Dedifferentiated amniotic fluid mesenchymal stem cell (primary cell): ENCODE results near the gene MRAS.
"Not testable (repeated sequence)": the region's sequence is repeated elsewhere in the genome, so short reads cannot be mapped to it uniquely, and the experiment has no call there.

Experiments used
- DNase-seq: peaks from one replicate; pipeline ENCODE4 v3.0.0-alpha.2; 2016; ENCODE audit errors: extremely low spot score

Gene MRAS

GRCh38 chr3:138418601-138419206 is 70.3 kb downstream of the MRAS start:
- DNase-seq: no peak

DNA sequence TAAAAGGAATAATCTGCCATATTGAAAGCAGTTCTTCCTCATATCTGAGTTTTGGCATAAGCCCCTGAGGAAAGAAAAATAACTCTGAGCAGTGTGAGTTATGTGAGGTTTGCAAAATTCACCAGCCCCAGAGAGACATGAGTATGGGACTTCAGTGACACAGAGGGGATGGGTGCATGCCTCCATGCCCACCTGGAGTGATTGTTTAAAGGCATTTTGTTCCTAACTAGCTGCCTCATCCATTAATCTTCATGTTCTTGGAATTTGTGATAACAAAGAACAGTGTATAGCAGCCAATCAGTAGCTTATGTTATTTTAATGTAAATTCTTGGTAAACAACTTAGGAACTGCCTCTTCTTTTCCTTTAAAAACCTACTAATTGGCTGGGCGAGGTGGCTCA is 74.9 kb downstream of the MRAS start:
- no peak for DNase-seq

DNA sequence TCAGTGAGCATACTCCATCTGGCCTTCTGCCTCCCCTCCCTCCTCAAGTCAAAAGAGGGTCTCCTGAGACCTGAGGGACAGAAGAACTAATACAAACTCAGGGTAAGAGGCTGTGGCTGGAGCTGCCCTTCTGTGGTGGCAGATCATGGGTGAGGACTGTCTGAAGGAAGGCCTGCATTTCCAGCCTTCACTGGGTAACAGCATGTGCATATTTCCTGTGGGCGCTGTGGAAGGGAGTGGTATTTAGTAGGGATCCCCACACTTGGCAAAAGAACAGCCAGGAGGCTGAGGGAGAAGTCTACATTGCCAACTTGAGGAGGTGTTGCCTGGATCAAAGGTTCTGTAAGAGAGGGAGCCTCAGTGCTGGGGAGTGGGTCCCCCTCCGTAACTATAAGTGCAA is 75.9 kb downstream of the MRAS start:
- DNase-seq: no peak

- DNase-seq: peak; percentile 49
These were observed 77.8 kb downstream of the MRAS start for GRCh38 chr3:138426211-138426610.

- DNase-seq: not testable (repeated sequence)
These were observed 78.4 kb downstream of the MRAS start for GRCh38 chr3:138426754-138427153.

- no peak for DNase-seq
These were observed 81.3 kb downstream of the MRAS start for GRCh38 chr3:138429665-138430064.

GRCh38 chr3:138432576-138433240 is 84.3 kb downstream of the MRAS start:
- DNase-seq: no peak

DNA sequence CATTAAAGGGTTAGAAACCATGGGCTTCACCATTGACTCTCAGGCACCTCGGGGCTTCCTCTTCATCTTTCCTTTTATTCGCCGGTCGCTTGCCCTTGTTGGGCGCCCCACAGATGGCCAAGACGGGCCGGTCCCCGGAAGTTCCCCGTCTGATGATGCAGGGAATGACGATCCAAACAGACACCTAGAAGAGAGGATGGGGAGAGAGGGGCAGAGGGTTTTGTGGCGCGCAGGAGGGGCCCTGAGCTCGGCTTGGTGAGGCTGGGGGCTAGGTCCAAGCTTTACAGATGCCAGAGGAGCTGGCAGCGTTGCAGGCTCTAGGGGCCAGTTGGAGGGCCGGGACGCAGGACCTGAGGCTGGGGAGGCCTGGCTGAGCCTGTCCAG is 85.5 kb downstream of the MRAS start:
- no peak for DNase-seq

GRCh38 chr3:138434276-138434874 is 86.0 kb downstream of the MRAS start, which contains the start of gene ESYT3:
TSS of gene ESYT3 (plus strand) at chr3:138434616. CDS start at chr3:138434799, 183 bp downstream.
- DNase-seq: no peak

DNA sequence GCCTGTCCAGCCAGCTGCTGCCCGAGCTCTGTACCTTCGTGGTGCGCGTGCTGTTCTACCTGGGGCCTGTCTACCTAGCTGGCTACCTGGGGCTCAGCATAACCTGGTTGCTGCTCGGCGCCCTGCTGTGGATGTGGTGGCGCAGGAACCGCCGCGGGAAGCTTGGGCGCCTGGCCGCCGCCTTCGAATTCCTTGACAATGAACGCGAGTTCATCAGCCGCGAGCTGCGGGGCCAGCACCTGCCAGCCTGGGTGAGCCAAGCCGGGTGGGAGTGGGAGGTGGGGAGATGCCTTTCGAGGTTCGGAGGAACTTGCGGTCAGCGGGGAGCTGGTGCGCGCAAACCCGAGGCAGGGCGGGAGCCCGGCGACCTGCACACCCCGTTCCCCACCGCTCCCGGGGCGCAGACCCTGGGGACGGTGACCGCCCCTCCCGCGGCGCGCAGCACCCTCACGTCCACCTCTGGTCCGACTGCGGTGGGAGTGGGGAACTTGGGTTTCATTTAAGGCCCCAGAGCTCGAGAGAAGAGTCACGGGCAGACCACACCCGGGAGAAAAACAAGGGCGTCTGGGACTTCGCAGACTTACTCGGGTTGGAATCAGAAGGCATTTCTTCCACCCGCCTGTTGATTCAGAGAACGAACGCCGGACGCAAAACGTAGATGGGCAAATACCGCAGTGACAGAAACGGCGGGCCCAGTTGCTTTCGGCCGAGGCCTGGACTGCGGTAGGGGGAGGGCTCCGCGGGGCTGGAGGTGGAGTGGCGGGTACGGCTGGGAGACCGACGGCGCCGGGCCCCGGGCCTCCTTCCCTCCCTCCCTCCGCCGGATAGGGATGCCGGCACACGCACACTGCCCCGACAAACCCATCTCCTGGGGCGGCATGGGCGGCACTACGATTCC is 86.7 kb downstream of the MRAS start:
- DNase-seq: no peak

GRCh38 chr3:138435840-138436239 is 87.5 kb downstream of the MRAS start:
- no peak for DNase-seq

GRCh38 chr3:138437281-138437680 is 88.9 kb downstream of the MRAS start:
- no peak for DNase-seq

GRCh38 chr3:138438896-138439295 is 90.5 kb downstream of the MRAS start:
- no peak for DNase-seq

GRCh38 chr3:138439646-138440045 is 91.3 kb downstream of the MRAS start:
- DNase-seq: no peak

DNA sequence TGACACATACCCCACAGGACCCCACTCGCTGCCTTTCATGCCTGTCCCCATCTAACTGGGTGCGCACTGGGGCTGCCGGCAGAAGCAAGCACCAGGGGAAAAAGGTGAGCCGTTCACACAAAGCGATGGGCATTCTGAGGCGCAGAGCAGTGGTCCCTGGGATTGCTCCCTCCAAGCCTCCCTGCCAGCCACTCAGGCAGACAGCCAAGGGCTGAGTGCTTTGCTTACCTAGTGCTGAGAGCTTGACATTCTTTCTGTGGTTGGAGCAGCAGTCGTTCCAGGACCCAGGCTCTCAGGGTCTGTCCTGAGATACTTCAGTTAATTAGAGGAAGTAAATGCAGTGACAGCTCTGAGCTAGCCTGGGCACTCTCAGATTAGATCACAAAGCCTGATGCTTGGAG is 91.7 kb downstream of the MRAS start:
- no peak for DNase-seq

DNA sequence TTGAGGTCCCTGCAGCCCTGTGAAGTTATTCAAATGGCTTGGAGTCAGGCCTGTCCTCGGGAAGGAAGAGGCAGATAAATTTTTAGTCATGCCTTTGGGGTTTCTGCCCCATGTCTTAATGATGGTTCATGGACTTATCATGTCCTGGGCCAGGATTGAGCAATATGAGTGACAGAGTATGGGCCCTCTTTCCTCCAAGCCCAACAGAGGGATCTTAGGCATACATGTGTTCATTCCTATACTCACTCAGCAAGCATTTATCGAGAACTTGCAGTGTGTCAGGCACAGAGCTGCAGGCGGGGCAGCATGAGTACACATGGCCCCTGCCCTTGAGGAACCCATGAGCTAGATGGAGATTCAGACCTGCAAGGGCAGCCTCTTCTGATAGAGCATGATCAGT is 92.2 kb downstream of the MRAS start:
- no peak for DNase-seq

GRCh38 chr3:138441256-138441655 is 92.9 kb downstream of the MRAS start:
- no peak for DNase-seq

GRCh38 chr3:138441742-138442141 is 93.4 kb downstream of the MRAS start:
- DNase-seq: no peak

DNA sequence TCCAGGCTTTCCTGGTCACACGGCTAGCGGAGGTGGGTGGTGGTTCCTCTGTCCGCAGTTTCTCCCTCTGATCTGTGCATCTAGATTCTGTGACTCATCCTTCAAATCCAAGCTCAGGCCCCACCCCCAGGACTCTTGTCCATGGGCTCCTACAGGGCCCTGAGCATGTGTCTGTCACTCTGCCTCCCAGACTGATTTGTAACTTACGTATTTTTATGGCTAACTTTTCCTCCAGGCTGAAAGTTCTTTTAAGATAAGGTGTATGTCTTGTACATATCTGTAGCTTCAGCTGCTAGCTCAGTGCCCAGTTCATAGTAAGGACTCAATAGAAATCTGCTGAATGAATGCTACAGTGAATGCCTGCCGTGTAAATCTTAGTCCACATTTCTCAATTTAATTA is 94.1 kb downstream of the MRAS start:
- DNase-seq: no peak

DNA sequence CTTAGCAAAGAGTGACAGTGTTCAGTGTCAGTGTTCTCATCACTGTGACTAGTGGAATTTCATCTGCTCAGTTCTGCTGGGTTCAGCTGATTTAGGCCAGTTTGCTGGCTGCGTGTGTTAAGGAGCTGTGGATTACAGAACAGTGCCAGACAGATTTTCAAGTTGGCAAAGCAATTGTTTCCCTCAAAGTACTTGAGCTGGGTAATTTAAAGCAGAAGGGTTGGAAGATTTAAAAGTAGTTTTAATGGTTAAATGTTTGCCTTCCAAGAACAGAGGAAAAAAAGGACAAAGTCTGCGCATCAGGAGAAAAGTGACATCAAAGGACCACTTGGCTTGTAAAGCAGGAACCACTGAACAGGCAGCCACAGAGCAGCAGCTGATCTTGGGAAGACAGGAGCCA is 94.7 kb downstream of the MRAS start:
- no peak for DNase-seq

DNA sequence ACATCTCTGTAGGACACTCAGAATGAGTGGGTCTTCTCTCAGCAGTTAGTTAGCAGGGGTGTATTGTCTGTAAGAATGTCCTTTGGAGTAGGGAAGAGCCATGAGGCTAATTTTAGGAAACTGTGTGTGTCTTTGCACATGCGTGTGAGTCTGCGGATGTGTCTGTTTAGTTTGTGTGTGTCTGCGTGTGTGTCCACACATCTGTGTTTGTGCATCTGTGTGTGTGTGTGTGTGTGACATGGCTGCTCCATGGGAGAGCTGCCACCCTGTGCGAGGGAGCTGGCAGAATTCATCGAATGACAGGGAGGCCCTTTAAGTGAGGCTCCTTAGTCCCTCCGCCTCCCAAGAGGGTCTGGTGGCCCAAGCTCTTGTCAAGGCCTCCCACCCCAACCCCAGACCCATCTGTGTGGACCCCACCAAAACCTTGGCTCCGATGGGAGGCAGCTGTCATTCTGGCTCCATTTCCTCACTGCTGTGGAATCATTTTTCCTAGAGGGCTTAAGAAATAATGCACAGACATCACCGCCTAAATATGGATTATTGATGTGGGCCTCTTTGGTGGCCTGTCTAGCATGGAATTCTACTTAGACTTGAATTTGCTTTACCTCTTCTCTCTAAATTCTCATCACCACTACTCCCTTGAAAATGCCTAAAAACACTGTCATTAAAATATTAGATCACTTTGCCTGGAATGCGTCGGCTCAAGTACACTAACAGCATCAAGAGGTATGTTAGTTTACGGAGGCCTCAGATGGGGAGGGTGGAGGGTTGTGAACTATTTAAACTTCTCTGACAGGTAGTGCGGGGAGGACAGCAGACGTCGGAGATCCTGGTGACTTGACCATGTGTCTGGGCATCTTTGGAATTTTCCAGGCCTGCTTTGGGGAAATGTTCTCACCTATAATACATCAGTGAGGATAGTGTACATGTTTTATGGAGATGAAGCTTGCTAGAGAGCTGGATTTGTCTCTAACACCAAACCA is 95.4 kb downstream of the MRAS start:
- no peak for DNase-seq
